ENCODE measurements around the gene SLC15A3. TPM values are rescaled to one million over a fixed set of nuclear protein-coding genes. Genes with fewer than 3 reads are reported as not detected.

Gene SLC15A3
- total RNA-seq, 2 experiments from 2014 or later: 0.28 to 1.0 TPM

DNA sequence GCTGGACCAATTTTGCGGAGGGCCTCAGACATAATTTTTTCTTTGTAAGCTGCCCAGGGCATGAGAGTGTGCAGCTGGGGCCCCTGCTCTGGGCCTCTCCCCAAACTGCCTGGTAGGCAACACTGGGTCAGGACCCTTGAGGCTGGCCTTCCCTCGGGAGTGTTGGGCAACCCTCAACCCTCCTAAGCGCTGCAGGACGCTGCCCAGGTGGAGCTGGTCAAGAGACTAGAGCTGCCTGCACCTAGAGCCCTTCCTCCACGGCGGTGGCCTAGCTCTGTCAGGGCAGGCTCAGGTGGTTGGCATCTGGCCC, 28.2 kb downstream of the SLC15A3 start:
- CTCF ChIA-PET: no interaction called here
- Mint-ChIP-seq H3K27me3 (peaks cover 28% of the 10 kb centered on the region), H3K36me3 (ENCODE audit: low read depth) (peaks cover 37% of the 10 kb centered on the region), H3K9me3 (no peaks in the 10 kb centered on the region), H3K27ac (no peak overlapping the region), H3K4me3 (no peak overlapping the region), H3K4me1 (peaks cover 17% of the 10 kb centered on the region)
- DNase-seq: no peak
- POLR2A ChIA-PET: interaction anchor here (0.7 to 1.2 kb wide), 4 partner anchors 8 to 48 kb away, joined by 3 to 6 read pairs (median 4); partner anchors contain the start of gene CD6

DNA sequence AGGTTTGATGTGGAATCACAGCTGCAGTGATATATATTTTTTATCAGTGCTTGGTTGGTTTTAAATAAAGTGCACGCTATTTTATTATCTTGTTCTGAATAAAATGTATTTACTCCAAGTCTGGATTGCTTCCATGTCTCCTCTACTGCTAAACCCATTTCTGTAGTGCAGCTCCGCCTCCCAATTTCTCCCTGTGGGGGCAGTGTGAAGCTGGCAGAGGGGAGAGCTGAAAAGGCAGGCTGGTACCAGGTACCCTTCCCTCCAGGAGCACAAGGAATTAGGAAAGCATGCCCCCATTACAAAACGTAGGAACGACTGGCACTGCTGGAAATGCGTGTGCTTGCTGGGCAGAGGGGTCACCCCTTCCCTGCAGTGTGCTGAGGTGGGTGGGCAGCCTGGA, 28.6 kb downstream of the SLC15A3 start:
- peaks cover 37% of the 10 kb centered on the region for H3K36me3 Mint-ChIP-seq (ENCODE audit: low read depth)
- DNase-seq: no peak
- H3K4me3 Mint-ChIP-seq: no peak overlapping the region
- no peaks in the 10 kb centered on the region for H3K9me3 Mint-ChIP-seq
- peaks cover 17% of the 10 kb centered on the region for H3K4me1 Mint-ChIP-seq
- ChIA-PET POLR2A (interaction anchor here (0.7 to 1.2 kb wide), 4 partner anchors 8 to 48 kb away, joined by 3 to 6 read pairs (median 4); partner anchors contain the start of gene CD6), CTCF (no interaction called here)
- H3K27me3 Mint-ChIP-seq: peaks cover 28% of the 10 kb centered on the region
- H3K27ac Mint-ChIP-seq: no peak overlapping the region

- peaks cover 37% of the 10 kb centered on the region for H3K36me3 Mint-ChIP-seq (ENCODE audit: low read depth)
- H3K9me3 Mint-ChIP-seq: no peaks in the 10 kb centered on the region
- no peak overlapping the region for H3K27ac Mint-ChIP-seq
- CTCF ChIA-PET: no interaction called here
- peaks cover 28% of the 10 kb centered on the region for H3K27me3 Mint-ChIP-seq
- POLR2A ChIA-PET: interaction anchor here (0.7 kb wide), 1 partner anchor 9 kb away, joined by 3 read pairs; no protein-coding TSS in a partner anchor
- DNase-seq: no peak
- no peak overlapping the region for H3K4me3 Mint-ChIP-seq
- peaks cover 20% of the 10 kb centered on the region for H3K4me1 Mint-ChIP-seq
Observed at GRCh38 chr11:60922906-60923305, 29.1 kb downstream of the SLC15A3 start.

DNA sequence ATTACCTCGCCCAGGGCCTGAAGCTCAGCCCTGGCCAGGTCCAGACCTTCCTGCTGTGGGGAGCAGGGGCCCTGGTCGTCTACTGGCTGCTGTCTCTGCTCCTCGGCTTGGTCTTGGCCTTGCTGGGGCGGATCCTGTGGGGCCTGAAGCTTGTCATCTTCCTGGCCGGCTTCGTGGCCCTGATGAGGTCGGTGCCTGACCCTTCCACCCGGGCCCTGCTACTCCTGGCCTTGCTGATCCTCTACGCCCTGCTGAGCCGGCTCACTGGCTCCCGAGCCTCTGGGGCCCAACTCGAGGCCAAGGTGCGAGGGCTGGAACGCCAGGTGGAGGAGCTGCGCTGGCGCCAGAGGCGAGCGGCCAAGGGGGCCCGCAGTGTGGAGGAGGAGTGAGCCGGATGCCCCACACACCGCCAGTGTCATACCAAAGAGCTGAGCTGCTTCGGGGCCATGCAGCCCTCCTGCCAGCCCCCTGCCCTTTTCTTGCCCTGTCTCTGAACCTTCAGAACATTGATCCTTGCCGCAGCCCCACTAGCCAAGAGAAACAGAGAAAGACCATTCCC, 30.1 kb downstream of the SLC15A3 start:
- CTCF ChIA-PET: interaction anchor here (1.5 kb wide), 1 partner anchor 265 kb away, joined by 3 read pairs; no protein-coding TSS in a partner anchor
- Mint-ChIP-seq H3K4me3 (no peak overlapping the region), H3K36me3 (ENCODE audit: low read depth) (peaks cover 42% of the 10 kb centered on the region), H3K9me3 (no peaks in the 10 kb centered on the region), H3K27ac (no peak overlapping the region), H3K27me3 (peaks cover 23% of the 10 kb centered on the region), H3K4me1 (peaks cover 25% of the 10 kb centered on the region)
- POLR2A ChIA-PET: interaction anchor here (1.1 kb wide), 1 partner anchor 9 kb away, joined by 3 read pairs; no protein-coding TSS in a partner anchor
- DNase-seq: no peak

DNA sequence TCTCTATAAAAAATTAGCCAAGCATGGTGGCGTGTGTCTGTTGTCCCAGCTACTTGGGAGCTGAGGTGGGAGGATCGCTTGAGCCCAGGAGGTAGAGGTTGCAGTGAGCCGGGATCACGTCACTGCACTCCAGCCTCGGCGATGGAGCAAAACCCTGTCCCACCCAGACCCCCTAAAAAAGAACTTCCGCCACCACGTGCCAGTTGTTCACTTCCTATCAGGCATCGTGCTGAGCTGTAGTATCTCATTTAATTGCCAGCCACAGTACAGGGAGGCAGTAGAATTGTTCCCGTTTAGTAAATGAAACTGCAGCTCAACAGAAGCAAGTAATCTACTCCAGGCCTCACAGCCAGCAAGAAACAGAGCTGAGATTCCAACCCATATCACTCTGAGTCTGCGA, 30.7 kb downstream of the SLC15A3 start:
- ChIA-PET CTCF (interaction anchor here (1.5 kb wide), 1 partner anchor 266 kb away, joined by 3 read pairs; no protein-coding TSS in a partner anchor), POLR2A (interaction anchor here (1.1 kb wide), 1 partner anchor 9 kb away, joined by 3 read pairs; no protein-coding TSS in a partner anchor)
- Mint-ChIP-seq H3K4me1 (peaks cover 30% of the 10 kb centered on the region), H3K36me3 (ENCODE audit: low read depth) (peaks cover 42% of the 10 kb centered on the region), H3K27ac (no peak overlapping the region), H3K27me3 (peaks cover 17% of the 10 kb centered on the region), H3K4me3 (no peak overlapping the region), H3K9me3 (no peaks in the 10 kb centered on the region)
- DNase-seq: no peak

- H3K27me3 Mint-ChIP-seq: peaks cover 4% of the 10 kb centered on the region
- no peak for DNase-seq
Observed at GRCh38 chr11:60919956-60920355, 32.0 kb downstream of the SLC15A3 start.

GRCh38 chr11:60919320-60919719, 32.7 kb downstream of the SLC15A3 start:
- CTCF ChIA-PET: interaction anchor here (0.7 kb wide), 1 partner anchor 11 kb away, joined by 3 read pairs; no protein-coding TSS in a partner anchor
- no peak for DNase-seq
- H3K27me3 Mint-ChIP-seq: peaks cover 3% of the 10 kb centered on the region
- no peaks in the 10 kb centered on the region for H3K9me3 Mint-ChIP-seq
- H3K27ac Mint-ChIP-seq: no peak overlapping the region
- no peak overlapping the region for H3K4me3 Mint-ChIP-seq
- H3K4me1 Mint-ChIP-seq: peaks cover 30% of the 10 kb centered on the region
- H3K36me3 Mint-ChIP-seq (ENCODE audit: low read depth): peaks cover 46% of the 10 kb centered on the region
- POLR2A ChIA-PET: interaction anchor here (1.1 kb wide), 1 partner anchor 9 kb away, joined by 3 read pairs; no protein-coding TSS in a partner anchor

More at GRCh38 chr11:60919956-60920355, 32.0 kb downstream of the SLC15A3 start:
- H3K9me3 Mint-ChIP-seq: no peaks in the 10 kb centered on the region
- ChIA-PET CTCF (no interaction called here), POLR2A (interaction anchor here (1.1 kb wide), 1 partner anchor 9 kb away, joined by 3 read pairs; no protein-coding TSS in a partner anchor)
- no peak overlapping the region for H3K4me3 Mint-ChIP-seq
- peaks cover 46% of the 10 kb centered on the region for H3K36me3 Mint-ChIP-seq (ENCODE audit: low read depth)
- peaks cover 30% of the 10 kb centered on the region for H3K4me1 Mint-ChIP-seq
- no peak overlapping the region for H3K27ac Mint-ChIP-seq

DNA sequence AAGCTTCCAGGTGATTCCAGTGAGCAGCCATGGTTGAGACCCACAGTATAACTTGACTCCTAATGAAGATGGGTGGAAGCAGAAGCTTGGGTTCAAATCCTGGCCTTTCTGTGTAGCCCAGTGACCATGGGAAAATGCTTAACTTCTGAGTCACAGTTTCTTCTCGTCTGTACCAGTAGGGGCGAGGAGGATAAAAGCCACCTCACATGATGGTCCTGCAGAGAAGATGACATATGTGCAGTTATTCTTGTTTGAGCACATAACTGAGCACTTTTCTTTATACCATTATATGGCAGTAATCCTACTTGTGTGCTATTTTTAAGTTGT, 33.1 kb downstream of the SLC15A3 start:
- DNase-seq: no peak
- H3K27me3 Mint-ChIP-seq: peaks cover under 1% of the 10 kb centered on the region
- POLR2A ChIA-PET: interaction anchor here (1.1 kb wide), 1 partner anchor 10 kb away, joined by 3 read pairs; no protein-coding TSS in a partner anchor
- no peak overlapping the region for H3K4me3 Mint-ChIP-seq
- H3K9me3 Mint-ChIP-seq: no peaks in the 10 kb centered on the region
- H3K36me3 Mint-ChIP-seq (ENCODE audit: low read depth): peaks cover 48% of the 10 kb centered on the region
- peaks cover 27% of the 10 kb centered on the region for H3K4me1 Mint-ChIP-seq
- CTCF ChIA-PET: interaction anchor here (0.7 kb wide), 1 partner anchor 11 kb away, joined by 3 read pairs; no protein-coding TSS in a partner anchor
- no peak overlapping the region for H3K27ac Mint-ChIP-seq

DNA sequence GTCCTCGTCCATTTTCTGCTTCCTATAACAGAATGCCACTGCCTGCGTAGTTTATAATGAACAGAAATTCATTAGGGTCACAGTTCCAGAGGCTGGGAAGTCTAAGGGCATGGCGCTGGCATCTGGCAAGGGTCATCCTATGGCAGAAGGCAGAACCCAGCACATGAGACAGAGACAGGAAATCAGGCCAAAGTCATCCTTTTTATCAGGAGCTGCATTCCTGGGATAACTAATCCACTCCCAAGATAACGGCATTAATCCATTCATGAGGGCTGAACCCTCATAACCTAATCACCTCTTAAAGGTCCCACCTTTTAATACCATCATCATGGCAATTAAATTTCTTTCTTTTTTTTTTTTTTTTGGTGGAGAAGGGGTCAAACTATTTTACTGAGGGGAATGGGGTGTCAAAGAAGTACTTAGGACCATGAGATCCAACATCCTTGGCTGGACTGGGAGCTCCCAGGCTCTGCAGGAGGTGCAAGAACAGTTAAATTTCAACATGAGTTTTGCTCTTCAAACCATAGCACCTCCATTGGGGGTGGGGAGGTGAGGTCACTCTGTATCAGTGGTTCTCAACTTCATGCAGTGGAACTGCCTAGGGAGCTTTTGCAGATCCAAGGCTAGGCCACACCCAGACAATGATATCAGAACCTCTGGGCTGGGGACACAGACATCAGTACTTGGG, 33.6 kb downstream of the SLC15A3 start:
- Mint-ChIP-seq H3K9me3 (no peaks in the 10 kb centered on the region), H3K36me3 (ENCODE audit: low read depth) (peaks cover 46% of the 10 kb centered on the region), H3K4me3 (no peak overlapping the region), H3K27ac (no peak overlapping the region), H3K4me1 (peaks cover 29% of the 10 kb centered on the region), H3K27me3 (no peaks in the 10 kb centered on the region)
- DNase-seq: no peak
- ChIA-PET CTCF (no interaction called here), POLR2A (interaction anchor here (0.5 to 1.3 kb wide), 2 partner anchors 124 to 130 kb away, joined by 3 to 5 read pairs; no protein-coding TSS in a partner anchor)

GRCh38 chr11:60917267-60917666, 34.7 kb downstream of the SLC15A3 start:
- Mint-ChIP-seq H3K27me3 (no peaks in the 10 kb centered on the region), H3K27ac (no peak overlapping the region), H3K4me1 (peaks cover 38% of the 10 kb centered on the region), H3K36me3 (ENCODE audit: low read depth) (peaks cover 34% of the 10 kb centered on the region), H3K9me3 (no peaks in the 10 kb centered on the region), H3K4me3 (no peak overlapping the region)
- POLR2A ChIA-PET: interaction anchor here (1.3 kb wide), 1 partner anchor 125 kb away, joined by 5 read pairs; no protein-coding TSS in a partner anchor
- CTCF ChIA-PET: interaction anchor here (0.5 to 0.6 kb wide), 2 partner anchors 55 to 261 kb away, joined by 3 read pairs; no protein-coding TSS in a partner anchor
- DNase-seq: no peak

DNA sequence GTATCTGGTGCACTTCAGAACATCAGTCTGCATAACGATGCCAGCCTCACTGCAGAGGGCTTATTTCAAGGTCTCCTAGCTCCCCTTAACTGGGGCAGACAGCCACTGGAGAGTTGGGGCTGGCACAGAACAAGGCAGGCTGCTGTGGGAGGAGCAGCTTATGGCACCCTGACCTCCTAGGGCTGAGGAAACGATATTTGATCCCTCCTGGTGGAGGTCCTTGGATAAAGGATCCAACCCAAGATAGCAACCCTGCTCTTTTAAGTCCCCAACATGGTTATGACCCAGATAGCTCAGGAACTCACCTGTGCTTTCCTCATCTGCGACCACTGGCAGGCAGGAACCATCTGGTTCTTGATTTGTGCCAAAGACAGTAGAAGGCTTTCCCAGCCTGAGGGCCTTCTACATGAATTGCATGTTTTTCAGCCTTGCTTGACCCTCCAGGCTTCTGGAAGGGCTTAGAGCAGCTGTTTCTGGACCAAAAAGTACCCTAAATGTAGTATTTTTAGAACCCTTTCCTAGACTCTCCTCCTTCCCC, 35.2 kb downstream of the SLC15A3 start:
- DNase-seq: no peak
- Mint-ChIP-seq H3K27ac (no peak overlapping the region), H3K4me3 (no peak overlapping the region), H3K9me3 (no peaks in the 10 kb centered on the region), H3K4me1 (peaks cover 43% of the 10 kb centered on the region), H3K36me3 (ENCODE audit: low read depth) (peaks cover 32% of the 10 kb centered on the region), H3K27me3 (no peaks in the 10 kb centered on the region)
- POLR2A ChIA-PET: interaction anchor here (1.1 to 4.4 kb wide), 4 partner anchors 12 to 475 kb away, joined by 3 to 66 read pairs (median 4); partner anchors contain the start of genes PRPF19 and VPS37C
- CTCF ChIA-PET: interaction anchor here (0.5 to 2.2 kb wide), 4 partner anchors 13 to 271 kb away, joined by 3 to 9 read pairs (median 3); no protein-coding TSS in a partner anchor

DNA sequence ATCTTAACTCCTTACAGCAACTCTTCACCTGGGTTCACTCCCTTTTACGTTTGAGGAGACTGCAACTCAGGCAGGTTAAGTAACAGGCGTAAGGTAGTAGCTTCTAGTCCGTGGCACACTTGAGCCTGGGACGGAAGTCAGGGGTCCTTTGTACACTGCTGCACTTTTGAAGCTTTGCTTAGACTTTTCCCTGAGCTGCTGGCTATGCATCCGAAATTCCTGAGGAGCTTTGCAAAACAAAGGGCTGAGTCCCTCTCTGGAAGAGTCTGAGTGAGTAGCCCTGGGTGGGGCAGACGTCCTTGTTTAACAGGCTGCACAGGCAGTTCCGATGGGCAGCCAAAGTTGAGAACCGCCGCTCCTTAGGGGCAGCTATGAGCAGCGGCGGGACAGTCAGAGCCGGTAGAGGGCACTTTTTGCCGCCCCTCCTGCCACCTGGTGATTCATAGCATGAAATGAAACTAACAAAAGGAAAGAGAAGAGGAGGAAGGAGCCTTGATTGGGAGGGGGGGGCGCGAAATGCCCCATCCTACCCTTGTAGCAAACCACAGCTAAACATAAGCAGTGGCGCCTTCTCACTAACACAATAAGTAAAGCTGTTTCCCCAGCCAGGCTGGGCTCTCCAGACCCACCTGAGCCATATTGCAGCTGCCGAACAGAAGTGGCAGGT, 36.6 kb downstream of the SLC15A3 start:
- no peaks in the 10 kb centered on the region for H3K27me3 Mint-ChIP-seq
- H3K36me3 Mint-ChIP-seq (ENCODE audit: low read depth): peaks cover 19% of the 10 kb centered on the region
- peak overlapping the region; percentile 90 for H3K27ac Mint-ChIP-seq
- no peaks in the 10 kb centered on the region for H3K9me3 Mint-ChIP-seq
- peaks cover 48% of the 10 kb centered on the region for H3K4me1 Mint-ChIP-seq
- POLR2A ChIA-PET: interaction anchor here (0.6 to 4.4 kb wide), 23 partner anchors 9 to 476 kb away, joined by 3 to 66 read pairs (median 5); partner anchors contain the start of genes CYB561A3, PRPF19, TMEM132A and TMEM138
- H3K4me3 Mint-ChIP-seq: peak overlapping the region; percentile 96
- peak; percentile 84 for DNase-seq
- CTCF ChIA-PET: interaction anchor here (0.7 to 4.9 kb wide), 28 partner anchors 8 to 272 kb away, joined by 3 to 52 read pairs (median 3); partner anchors contain the start of gene PRPF19

Measured in activated CD4-positive, alpha-beta memory T cell treated with anti-CD3 and anti-CD28 coated beads, Interleukin-2, amount 10 ng/mL, durations not matched to agents 7 days and 5 days (primary cell).